HFF-Myc (cell line): ENCODE data around the gene KCNH8.
"Not testable (repeated sequence)": the region's sequence is repeated elsewhere in the genome, so short reads cannot be mapped to it uniquely, and the experiment has no call there.

Experiments used
- DNase-seq: peaks from one replicate; pipeline ENCODE4 v3.0.0-alpha.2; 2011; ENCODE audit warnings: low read depth; ENCODE audit errors: extremely low read depth
- H3K4me3 ChIP-seq: replicated peaks from 2 replicates; pipeline ENCODE4 v1.5.1; 2011; ENCODE audit warnings: low read depth, mild to moderate bottlenecking, control low read depth, low read length
- TF ChIP-seq, protein P1 (sequence below): IDR thresholded peaks from 2 replicates; pipeline ENCODE4 v1.5.1; 2012; ENCODE audit warnings: mild to moderate bottlenecking, low read depth, low read length, control low read depth; ENCODE audit errors: missing control alignments

Gene KCNH8

DNA sequence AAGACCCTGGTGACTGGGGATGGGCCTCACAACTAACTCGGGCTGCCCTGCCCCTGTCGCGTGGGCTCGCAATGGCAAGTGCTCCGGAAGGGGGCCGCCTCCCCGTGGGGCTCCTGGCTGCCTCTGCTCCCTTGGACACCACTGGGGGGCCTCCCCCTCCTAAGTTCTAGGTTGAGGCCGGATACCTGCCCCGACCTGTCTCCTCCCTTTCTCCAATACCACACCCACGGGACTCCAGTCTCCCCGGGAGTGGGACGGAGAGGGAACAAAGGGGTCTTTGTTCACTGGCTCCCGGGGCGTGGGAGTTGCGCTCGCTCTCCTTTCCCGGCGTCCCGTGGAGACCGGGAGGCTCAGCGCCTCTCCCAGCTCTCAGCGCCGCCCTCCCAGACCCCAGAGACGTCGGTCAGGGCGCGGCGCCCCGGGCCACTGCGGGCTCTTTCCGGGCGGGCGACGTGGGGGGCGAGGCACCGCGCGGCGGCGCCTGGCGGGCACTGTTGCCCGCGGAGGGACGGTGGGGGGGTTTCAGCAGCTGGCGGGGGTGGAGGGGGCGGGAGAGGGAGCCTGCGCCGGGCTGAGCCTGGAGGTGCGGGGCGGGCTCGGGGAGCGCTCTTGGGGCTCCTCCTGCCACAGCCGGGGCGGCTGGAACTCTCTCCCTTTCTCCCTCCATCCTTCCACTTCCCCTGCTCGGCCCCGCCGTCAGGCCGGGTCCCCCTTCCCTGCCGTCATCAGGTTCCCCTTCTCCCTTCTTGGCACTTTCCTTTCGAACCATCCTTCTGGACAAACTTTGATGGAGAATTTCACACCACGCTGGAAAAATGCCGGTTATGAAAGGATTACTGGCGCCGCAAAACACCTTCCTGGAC lies at the start of gene KCNH8:
TSS of gene KCNH8 (plus strand) at position 606 of the 863 bp plus-strand sequence. CDS start at position 816, 210 bp downstream.
- DNase-seq = no peak
- TF ChIP-seq, protein P1, sequence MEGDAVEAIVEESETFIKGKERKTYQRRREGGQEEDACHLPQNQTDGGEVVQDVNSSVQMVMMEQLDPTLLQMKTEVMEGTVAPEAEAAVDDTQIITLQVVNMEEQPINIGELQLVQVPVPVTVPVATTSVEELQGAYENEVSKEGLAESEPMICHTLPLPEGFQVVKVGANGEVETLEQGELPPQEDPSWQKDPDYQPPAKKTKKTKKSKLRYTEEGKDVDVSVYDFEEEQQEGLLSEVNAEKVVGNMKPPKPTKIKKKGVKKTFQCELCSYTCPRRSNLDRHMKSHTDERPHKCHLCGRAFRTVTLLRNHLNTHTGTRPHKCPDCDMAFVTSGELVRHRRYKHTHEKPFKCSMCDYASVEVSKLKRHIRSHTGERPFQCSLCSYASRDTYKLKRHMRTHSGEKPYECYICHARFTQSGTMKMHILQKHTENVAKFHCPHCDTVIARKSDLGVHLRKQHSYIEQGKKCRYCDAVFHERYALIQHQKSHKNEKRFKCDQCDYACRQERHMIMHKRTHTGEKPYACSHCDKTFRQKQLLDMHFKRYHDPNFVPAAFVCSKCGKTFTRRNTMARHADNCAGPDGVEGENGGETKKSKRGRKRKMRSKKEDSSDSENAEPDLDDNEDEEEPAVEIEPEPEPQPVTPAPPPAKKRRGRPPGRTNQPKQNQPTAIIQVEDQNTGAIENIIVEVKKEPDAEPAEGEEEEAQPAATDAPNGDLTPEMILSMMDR = no peak
- peak within 1 kb of the TSS; percentile 51 for H3K4me3 ChIP-seq

DNA sequence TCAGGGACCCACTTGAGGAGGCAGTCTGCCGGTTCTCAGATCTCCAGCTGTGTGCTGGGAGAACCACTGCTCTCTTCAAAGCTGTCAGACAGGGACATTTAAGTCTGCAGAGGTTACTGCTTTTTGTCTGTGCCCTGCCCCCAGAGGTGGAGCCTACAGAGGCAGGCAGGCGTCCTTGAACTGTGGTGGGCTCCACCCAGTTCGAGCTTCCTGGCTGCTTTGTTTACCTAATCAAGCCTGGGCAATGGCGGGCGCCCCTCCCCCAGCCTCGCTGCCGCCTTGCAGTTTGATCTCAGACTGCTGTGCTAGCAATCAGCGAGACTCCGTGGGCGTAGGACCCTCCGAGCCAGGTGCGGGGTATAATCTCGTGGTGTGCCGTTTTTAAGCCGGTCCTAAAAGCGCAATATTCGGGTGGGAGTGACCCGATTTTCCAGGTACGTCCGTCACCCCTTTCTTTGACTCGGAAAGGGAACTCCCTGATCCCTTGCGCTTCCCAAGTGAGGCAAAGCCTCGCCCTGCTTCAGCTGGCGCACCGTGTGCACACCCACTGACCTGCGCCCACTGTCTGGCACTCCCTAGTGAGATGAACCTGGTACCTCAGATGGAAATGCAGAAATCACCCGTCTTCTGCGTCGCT lies 45.5 kb upstream of the KCNH8 start:
- DNase-seq, H3K4me3 ChIP-seq: not testable (repeated sequence)

DNA sequence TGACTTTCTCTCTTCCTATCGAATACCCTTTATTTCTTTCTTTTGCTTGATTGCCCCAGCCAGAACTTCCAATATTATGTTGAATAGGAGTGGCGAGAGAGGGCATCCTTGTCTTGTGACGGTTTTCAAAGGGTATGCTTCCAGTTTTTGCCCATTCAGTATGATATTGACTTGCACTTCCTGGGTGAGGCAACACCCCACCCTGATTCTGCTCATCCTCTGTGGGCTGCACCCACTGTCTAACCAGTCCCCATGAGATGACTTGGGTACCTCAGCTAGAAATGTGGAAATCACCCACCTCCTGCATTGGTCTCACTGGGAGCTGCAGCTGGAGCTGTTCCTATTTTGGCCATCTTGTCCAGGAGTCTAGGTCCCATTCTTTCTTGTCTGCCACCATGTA lies 44.8 kb upstream of the KCNH8 start:
- no peak for DNase-seq
- H3K4me3 ChIP-seq = no peak overlapping the region
- TF ChIP-seq, protein P1 = no peak

DNA sequence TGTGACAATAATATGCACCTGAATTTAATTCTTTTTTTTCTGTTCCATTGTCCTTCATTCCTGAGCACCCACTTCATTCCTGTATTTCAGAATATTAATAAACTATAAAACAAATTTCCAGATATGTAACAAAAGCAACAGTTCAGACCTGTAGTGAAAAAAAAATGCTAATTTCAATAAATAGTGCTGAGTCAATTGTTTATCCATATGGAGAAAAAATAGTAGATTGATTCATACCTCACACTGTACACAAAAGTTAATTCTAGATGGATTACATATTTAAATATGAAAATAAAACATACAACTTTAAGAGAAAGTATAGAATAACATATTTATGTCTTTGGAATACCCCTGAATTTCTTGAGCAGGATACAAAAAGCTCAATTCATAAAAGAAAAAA lies 43.9 kb upstream of the KCNH8 start:
- no peak overlapping the region for H3K4me3 ChIP-seq
- TF ChIP-seq, protein P1 = no peak
- no peak for DNase-seq

DNA sequence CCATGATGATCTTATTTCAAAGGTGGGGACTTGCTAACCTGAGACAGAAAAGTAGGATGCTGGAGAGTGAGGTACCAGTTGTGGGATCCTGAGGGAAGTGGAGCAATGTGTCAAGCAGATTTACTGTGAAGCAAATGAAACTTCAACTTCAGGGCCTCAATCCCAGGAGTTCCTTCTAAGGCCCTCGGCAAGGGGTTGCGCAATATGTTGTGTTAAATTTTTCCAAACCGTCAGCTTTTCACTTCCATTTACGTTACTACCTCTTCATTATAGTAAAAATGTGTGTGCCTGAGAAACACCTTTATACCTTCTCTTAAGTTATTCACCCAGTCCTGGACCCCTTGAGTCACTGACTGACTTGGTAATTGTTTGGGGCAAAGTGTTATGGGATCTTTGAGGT lies 42.5 kb upstream of the KCNH8 start:
- TF ChIP-seq, protein P1 = no peak

DNA sequence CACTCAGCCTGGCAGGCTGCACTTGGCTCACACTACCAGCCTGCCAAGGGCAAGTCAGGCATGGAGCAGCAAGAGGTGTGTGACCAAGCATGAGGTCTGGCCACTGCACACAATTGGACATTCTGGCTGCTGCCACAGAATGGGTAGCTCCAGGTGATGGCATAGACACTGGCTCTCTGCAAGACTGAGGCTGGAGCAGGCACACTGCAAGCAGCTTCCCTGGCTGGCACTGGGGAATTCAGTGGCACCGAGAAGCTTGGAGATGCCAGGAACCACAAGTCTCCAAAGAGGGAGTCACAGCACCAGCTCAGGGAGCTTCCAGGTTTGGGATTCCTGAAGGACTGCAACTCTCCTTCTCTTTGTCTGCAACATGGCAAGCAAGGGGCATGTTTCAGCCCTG lies 42.0 kb upstream of the KCNH8 start:
- DNase-seq = no peak
- TF ChIP-seq, protein P1 = no peak

More for the DNA sequence above, 42.5 kb upstream of the KCNH8 start:
- DNase-seq = no peak
- H3K4me3 ChIP-seq = no peak overlapping the region

DNA sequence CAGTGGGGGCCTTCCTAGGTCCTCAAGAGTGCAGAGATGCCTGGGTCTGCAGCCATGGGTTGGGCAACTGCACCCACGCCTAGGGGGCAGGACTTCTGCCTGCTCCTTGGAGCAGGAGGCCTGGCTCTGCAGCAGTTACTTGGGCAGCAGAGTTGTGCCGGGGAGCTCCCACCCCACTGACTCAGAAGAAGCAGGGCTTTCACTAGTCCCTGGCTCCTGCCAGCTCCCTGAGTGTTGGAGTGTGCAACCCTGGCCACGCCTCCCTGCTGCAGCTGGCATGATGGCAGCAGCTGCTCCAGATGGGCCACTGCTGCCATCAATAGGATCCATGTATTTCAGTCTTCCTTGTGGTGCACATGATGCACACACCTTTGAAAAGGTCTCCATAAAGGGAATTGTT lies 40.6 kb upstream of the KCNH8 start:
- DNase-seq = no peak
- TF ChIP-seq, protein P1 = no peak
- no peak overlapping the region for H3K4me3 ChIP-seq

More for the DNA sequence above, 42.0 kb upstream of the KCNH8 start:
- H3K4me3 ChIP-seq = no peak overlapping the region
